HG03135 (cell line): ENCODE data around the gene AP2A2.

Experiments used
- ATAC-seq: cut with Tn5 transposase; IDR thresholded peaks from one replicate; pipeline ENCODE4 v1.9.1; 2021; ENCODE audit warnings: mild to moderate bottlenecking, moderate library complexity; ENCODE audit not compliant: unreplicated experiment

AP2A2 gene

DNA sequence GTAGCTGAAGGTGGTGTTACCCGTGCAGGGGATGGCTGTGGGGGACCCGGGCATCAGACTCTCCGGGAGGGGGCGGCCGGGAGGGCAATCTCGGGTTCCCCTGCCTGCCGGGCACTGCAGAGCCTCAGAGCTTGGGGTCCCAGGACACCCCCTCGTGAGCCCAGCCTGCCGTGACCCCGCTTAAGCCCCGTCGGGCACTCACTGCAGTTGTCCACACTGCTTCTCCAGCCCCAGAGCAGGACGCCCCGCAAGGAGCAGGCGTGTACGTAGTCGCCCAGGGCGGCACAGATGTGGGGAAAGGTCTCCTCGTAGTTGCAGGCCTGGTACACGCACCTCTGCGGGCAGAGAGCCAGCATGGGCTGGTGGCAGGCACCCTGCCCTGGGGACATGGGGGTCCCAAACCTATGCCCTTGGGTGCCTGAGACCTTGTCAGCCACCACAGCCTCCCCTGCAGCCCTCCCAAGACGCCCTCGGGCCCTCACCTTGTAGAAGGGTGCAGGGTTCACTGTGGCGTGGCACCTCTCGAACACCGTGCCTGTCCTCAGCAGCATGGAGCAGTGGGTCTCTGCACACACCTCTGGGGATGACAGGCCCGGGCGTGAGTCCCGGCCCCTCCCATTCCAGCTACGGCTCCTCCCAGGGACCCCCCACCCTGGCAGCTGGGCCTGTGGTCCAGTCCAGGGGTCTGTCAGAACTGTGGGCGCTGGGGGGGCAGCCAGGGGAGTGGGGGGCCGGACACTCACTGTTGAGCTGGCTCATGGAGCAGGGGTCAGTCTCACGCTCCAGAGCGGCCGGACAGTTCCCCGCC lies 102.0 kb downstream of the AP2A2 start:
- no peak for ATAC-seq

DNA sequence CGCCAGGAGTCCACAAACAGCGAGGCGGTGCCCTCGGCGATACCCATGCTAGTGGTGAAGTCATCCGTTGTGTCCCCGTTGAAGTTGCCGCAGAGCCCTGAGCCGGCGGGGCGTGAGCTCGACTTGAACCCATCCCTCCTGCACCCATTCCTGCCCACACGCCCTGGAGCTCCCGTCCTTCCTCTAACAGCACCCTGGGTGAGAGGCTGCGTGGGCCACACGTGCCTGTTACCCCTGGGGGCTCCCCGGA lies 102.5 kb downstream of the AP2A2 start:
- no peak for ATAC-seq

DNA sequence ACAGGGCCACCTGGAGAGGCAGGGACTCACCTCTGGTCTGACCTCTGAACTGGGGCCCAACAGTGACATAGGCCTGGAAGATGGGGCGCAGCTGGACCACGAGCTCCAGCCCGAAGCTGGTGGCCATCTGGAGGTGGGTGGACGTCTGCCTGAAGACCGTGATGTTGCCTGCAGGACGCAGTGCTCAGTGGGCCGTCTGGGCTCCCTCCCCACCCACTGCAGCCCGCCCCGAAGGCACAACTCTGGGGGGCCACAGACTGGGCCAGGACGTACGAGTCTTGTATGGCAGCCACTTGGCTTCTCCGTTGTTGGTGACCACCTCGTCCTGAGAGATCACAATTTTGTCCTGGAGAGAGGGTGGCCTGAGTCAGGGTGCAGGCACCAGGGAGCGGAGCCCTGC lies 102.9 kb downstream of the AP2A2 start:
- no peak for ATAC-seq

DNA sequence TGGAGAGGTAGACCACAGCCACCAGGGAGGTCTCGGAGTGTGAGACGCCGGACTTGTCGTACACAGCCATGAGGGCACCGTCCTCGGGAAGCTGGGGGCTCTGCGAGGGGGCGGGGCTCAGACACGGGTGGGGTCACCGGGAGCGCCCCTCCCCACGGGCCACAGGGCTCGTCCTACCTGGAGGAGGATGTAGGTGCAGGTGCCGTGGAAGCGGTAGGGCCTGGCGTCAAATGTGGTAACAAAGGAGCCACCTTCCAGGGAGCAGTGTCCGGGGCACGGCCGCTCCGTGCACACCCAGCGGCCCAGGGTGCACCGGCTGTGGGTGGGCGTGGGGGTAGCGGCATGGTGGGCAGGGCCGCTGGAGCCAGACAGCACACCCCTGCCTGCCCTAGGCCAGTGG lies 103.4 kb downstream of the AP2A2 start:
- no peak for ATAC-seq

DNA sequence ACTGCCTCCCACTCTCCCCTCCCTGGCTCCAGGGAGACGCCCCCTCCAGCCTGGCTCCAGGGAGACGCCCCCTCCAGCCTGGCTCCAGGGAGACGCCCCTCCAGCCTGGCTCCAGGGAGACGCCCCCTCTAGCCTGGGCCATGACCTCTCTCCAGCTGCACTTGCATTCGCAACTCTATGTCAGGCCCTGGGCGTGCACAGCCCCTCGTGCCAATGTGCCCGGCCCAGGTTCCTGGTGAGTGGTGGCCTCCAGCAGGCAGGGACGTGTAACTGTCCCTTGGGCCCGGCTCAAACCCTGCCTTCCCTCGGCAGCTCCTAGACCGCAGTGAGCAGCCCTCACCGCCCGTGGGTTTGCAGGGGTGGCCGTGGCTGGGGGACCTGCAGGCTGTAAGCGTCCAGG lies 104.0 kb downstream of the AP2A2 start:
- no peak for ATAC-seq

DNA sequence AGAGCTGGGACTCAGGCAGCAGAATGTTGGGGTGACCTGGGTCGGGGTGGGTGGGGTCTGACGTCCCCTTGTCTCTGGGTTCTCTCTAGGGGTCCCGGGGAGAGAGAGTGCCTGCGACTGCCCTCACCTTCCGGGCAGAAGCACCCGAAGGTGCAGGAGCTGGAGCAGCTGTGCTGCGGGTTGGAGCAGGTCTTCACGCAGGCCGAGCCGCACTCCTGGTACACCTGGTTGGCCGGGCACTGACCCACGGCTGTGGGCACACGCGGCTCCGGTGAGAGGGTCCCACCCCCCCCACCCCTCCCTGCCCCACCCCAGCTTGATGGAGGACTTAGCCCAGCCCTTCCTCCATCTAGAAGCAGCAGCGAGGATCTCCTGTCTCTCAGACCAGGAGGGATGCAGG lies 104.4 kb downstream of the AP2A2 start:
- no peak for ATAC-seq

DNA sequence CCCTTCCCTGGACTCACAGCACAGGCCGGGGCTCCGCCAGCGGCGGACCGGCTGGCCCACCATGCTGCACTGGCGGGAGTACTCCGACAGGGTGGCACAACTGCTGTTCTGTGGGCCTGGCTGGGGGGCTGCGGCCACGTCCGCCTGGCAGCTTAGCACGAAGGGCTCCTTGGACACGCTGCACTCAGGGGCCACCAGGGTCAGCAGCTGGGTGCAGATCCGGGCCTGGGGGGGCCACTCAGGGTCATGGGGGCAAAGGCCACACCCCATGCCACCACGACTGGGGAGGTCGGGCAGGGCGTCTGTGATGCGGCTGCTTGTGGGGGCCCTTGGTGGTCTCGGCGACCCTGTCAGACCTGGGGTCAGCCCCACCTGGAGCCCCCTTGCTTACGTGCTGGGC lies 104.9 kb downstream of the AP2A2 start:
- ATAC-seq: no peak

DNA sequence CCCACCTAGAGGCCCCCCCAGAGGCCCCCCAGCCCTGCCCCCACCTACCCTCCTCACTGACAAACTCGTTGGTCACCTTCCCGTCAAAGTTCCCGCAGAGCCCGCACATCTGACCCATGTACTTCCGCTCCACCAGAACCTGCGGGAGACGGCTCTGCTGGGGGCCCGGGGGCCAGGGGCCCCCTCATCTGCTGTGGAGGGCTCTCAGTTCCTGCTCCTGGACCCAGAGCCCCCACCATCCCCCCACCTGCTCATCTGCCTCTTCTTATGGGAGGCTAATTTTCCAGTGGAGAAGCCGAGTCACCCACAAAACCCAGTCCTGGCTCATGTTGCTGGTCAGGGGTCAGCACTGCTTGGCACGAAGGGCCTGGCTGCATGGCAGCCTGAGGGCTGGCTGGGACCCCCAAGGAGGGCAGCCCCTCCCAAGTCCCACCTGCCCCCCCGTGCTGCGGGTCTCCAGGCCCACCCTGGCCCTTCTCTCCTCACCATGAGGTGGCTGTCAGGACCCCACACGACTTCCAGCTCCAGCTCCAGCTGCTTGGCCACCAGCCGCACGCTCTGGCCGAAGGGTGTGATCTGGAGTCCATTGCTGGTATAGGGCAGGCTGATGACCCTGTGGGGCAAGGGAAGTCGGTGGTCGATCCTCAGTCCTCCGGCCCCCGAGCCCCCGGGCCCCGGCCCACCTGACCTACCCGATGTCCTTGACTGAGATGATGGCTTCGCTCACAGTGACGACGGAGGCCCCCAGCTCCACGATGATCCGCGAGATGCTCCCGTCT lies 105.6 kb downstream of the AP2A2 start:
- no peak for ATAC-seq

DNA sequence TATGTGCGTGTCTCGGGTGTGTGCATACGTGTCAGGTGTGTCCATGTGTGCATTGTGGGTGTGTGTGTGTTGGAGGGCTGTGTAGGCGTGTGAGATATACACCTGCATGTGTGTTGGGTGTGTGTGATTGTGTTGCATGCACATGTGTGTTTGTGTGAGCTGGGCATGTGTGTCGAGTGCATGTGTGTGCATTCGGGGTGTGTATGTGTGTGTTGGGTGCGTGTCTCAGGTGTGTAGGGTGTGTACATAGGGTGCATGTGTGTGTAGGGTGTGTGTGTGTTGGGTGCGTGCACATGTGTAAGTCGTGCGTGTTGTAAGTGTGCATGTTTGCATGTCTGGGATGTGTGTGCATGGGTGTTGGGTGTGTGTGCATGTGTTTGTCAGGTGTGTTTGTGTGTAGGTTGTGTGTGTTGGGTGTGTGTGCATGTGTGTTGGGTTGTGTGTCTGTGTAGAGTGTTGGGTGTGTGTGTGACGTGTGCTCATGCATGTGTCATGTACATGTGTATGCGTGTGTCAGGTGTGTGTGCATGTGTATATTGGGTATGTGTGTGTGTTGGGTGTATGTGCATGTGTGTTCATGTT lies 106.7 kb downstream of the AP2A2 start:
- no peak for ATAC-seq

DNA sequence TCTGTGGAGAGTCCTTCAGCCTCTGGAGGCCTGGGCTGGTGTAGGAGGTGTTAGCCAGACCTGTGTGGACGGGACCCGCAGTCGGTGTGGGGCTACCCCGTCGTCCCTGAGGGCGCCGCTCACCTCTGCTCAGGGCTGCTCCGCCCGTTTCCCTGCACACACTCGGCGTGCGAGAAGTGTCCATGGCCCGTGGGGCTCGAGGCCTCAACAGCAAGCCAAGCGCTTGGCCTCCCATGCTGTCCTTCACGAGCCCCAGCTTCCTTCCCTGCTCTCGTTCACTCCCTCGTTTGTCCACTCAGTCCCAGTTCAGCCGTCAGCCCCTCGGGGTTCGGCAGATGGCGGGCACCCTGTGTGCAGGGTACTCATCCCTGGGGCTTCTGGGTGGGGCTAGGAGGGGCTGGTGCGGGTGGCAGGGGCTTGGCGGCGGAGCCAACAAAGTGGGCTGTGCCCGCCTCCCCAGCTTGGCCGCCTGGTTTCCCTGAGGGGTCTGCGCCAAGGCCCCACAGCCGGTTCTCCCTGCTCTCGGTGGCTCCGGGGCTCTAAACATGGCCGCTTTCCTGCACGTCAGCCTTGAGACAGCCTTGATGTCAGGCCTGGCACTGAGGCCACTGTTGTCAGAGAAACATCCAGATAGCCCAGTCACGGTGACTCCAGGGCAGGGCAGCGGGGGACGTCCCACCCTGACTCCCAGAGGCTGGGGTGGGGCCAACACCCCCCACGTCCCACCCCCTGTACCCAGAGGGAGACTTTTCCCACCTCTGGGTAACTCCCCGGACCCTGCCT lies 107.5 kb downstream of the AP2A2 start:
- ATAC-seq: no peak

DNA sequence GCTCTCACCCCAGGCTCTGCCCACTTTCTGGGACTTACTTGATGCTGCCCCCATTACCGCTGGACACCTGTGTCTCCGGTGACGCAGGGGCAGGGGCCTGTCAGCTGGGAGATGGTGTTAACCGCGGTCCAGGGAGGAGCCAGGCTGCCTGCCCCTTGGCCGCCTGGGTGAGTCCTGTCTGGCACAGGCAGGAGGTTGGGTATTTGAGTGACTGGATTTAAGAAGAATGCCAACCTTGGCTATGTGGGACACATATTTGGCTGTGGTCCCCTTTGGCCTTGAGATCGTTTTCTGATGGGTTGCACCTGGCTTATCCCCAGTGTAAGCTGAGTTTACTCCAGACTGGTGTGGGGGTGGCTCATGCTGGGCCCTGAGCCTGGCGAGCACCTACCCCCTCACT lies 108.3 kb downstream of the AP2A2 start:
- no peak for ATAC-seq

DNA sequence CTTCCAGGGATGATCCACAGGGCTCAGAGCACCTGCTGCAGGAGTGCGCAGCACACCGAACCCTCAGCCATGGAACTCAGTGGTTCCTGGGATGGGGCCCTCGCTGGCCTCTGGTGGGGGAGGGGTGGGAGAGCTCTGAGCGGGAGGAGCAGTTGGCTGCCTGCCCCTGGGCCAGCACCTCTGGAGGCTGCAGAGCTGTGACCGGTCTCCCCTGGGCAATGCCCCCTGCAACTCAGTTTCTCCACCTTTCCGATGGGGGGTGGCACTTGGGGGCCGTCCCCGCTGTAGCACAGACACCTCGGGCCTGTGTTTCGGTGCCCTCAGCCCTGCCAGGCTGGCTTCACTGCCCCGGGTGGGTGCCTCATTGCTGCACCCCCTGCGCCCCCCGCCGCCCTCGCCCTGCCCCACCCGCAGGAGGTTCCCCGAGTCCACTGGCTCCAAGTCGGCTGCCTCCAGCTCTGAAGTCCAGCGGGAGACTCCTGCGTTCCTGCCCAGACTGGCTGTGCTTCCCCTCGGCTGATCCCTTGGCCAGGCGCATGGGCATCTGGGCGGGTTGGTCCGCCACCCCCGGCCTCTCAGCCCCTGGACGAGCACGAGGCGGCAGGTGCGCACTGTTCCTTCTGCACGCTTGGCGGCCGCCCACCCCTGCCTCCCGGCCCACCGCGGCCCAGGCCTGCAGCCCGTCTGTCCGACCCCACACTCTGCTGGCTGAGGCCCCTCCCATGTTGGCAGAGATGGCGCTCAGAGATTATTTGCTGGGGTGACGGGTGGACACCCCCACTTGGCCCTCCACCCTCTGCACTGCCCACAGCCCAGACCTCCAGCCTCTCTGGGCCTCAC lies 109.0 kb downstream of the AP2A2 start:
- ATAC-seq: no peak

DNA sequence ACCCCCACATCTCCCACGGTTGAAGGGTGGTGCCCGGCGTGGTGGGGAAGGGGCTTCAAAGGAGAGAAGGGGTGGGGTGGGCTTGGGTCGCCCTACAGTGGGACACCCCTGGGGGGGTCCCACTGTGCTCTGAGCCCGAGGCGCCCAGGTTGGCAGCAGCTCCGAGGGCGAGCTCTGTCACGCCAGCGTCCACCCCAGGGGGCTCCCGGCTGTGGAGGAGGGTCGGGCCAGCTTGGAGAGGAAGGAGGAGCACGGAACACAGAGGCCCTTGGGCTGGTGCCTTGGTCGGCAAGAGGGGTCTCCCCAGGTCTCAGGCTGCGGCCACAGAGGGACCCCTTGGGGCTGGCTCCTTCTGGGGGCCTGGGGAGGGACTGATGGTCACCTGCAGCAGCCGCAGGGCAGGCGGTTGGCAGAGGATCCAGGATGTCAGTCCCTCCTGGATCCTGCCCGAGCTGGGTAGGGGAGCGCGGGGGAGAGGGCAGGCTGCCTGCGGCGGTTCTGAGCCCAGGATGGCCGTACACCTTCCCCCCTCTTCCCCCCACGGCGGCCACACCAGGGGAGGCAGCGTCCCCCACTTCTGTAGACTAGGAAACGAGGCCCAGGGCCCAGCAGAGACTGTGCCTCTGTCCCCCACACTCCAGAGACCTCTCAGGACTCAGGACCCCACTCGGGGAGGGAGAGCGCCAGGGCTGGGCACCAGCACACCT lies 110.1 kb downstream of the AP2A2 start:
- no peak for ATAC-seq

DNA sequence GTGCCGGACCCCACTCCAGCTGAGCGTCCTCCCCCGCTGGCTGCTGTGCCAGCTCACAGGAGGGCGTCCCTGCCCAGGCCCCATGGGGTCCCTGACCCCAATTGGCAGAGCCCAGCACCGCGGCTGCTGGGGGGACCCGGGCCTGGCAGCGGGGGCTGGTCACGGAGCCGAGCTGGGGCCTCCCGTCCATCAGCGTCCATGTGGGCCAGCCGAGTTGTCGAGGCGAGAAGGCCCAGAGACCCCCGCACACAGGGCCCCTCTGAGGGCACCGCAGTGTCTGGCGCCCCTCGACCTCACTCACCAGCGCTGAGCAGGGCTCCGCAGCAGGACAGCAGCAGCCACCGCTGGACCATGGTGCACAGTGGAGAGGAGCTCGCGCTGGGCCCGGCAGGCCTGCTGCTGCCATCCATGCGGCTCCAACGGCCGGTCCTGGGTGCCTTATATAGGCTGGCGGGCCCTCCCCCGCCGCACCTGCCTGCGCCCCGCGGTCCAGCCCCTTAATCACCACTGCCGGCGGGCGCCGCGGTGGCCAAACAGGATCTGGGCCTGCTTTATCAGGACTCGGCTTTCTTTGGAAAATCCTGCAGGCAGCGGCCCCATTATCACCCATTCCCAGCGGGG lies 110.7 kb downstream of the AP2A2 start, which contains the start of gene MUC6:
TSS of gene MUC6 (minus strand) at position 416 of the 621 bp plus-strand sequence. CDS start at position 353, 63 bp downstream.
- ATAC-seq: no peak

DNA sequence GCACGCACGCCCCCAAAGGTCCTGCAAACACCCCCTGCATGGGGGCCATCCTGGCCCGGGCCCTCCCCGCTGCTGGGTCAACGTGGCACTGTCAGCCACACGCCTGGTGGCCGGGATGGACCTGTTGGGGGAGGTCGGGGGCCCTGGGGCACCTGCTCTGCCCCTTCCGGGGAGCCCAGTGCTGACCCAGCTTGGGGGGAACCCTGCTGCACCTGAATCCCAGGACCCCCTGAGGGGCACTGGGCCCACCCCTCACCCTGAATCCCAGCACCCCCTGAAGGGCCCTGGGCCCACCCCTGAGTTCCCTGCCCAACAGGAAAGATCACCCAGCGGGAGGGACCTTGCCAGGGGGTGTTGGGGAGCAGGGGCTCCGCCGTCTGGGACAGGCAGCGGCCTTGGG lies 111.3 kb downstream of the AP2A2 start:
- ATAC-seq: no peak

DNA sequence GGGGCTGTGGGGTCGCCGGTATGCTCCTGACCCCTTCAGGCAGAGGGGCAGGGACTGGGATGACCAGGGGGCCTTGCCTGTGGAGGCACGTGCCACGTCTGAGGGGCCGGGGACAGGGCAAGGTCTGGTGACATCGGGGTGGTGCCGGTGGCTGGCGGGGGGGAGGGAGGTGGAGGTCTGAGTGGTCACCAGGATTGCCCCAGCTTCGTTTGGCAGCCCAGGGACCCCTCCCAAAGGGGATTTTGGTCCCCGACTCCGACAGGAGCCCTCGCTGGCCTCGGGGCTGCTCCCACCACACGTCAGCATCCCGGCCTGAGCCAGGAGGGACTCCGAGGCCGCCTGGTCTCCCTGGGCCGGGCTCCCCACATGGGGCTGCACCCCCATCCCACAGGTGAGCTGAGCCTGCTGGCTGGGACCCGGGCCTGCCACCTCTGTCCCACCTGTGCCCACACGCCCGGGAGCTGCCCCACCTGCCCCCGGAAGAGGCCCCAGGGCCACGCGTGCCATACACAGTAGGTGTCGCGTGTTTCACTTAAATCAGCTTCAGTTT lies 111.9 kb downstream of the AP2A2 start:
- ATAC-seq: no peak

DNA sequence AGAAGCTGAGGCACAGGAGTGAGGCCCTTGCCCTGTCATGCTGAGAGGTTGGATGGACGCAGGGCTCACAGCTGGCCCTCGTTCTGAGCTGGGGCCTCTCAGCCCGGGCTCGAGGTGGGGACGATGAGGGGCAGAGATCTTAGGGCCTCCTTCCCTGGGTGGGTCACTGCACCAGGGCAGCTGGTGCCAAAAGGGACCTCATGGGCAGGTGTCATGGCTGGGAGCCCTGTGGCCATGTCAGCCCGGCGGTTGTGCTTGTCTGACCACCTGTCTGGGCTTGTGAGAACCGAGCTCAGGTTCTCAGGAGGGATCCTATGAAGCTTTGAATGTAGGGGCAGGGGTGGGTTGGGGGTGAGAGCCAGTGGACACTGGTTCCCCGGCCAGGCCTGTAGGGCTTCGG lies 112.7 kb downstream of the AP2A2 start:
- ATAC-seq: no peak

DNA sequence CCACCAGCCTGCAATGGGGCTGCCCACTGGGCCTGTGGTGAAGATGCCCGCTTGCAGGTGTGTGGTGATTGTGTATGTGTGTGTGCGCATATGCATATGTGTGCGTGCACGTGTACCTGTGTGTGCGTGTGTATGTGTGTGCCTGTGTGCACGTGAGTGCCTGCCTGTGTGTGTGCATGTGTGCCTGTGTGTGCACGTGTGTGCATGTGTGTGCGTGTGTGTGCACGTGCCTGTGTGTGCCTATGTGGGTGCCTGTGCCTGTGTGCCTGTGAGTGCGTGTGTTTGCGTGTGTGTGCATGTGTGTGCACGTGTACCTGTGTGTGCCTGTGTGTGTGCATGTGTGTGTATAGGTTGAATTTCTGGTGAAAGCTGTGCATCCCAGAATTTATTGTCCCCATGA lies 113.3 kb downstream of the AP2A2 start:
- no peak for ATAC-seq
